HUDEP-2 (cell line): Measurements from ENCODE around the gene GRIA3.
"Not testable (repeated sequence)": the region's sequence is repeated elsewhere in the genome, so short reads cannot be mapped to it uniquely, and the experiment has no call there.

Experiments
- DNase-seq, 76 experiments: peaks; one replicate each; lab custom pipeline; 2025; ENCODE audit not compliant: unreplicated experiment in 76 of 76; lab: John Stamatoyannopoulos, UW

GRIA3 gene

DNA sequence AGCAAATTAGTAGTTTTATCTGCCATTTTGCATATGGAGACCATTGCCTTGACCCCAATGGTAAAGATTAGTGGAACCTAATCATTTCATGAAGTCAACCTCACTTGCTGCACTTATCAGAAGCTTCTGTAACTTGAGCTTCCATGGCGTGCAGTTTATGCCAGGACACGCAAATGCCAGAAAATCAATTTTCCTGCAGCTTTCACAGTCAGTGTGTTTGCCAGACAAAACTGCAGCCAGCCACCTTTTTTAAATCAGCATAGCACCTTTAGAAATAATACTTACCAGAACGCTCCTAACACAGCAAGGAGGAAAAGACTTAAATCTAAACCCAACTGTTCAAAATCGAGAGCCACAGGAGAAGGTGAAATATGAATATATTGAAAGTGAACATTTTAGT is 265.3 kb downstream of the GRIA3 start:
- no peak for DNase-seq

DNA sequence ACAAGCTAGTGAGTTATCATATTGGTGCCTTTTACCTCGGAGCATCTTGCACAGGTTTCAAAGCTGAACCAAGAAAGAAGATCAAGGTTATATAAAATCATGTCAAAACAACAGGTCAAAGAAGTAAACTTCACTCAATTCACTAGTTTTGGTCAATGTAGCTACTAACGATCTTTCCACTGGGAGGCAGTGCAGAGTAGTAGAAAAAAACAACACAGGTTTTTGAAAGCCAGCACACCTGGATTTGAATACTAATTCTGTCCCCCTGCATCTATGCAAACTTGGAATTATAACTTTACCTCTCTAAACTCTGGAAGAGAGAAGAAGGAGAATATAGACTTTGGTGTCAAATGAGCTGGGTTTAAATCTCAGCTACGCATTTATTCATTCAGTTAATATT is 266.1 kb downstream of the GRIA3 start:
- peak in 6 of 76 experiments; percentile 0 to 2 (median 0) for DNase-seq

DNA sequence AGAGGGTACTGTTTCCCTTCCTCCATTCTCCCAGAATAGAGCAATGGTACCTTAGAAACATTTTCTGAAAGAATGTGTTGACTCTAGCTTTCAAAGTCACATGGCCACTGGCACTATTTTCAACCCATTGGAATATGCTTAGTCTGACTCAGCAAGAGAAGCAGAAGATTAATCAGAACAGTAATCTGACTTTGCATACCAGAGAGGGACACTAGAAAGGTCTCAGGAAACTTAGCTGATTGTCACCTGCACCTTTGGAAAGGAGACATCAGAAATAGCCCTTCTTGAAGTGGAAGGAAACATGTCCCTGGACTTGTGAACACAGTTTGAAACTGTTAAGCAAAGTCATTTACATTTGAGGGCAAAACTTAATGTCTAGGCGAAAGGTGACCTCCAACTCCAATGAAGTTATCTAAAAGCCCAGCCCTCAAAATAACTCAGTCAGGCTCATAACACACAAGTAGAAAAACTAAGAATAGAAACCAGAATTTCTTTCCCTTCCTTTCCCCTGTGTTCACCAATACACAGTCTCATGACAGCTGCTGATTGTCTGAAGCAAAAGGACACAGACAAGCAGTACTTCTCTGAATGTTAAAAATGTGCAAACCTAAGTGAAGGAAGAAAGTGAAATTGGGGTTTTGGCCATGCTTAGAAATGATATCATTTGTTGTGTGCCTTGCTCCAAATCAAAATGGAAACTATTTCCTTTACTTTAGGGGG is 270.8 kb downstream of the GRIA3 start:
- DNase-seq: no peak

DNA sequence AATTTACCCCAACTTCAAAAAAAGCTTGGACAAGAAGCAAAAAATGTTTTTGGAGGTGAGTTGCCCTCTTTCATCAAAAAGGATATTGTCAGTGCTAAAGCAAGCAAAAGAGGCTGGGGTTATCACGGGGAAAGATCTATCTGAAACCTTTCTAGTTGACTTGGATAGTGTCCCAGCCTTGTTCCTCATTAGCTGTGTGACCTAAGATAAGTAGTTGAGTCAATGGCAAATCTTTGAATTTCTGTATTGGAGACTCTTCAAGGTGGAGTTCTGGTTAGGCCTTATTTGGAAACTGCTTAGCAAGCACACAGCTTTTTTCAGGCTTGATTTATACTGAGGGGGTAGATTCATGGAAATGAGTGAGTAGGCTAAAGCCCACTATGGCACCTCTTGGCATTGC is 271.6 kb downstream of the GRIA3 start:
- peak in 24 of 76 experiments; percentile 0 to 53 (median 8) for DNase-seq

DNA sequence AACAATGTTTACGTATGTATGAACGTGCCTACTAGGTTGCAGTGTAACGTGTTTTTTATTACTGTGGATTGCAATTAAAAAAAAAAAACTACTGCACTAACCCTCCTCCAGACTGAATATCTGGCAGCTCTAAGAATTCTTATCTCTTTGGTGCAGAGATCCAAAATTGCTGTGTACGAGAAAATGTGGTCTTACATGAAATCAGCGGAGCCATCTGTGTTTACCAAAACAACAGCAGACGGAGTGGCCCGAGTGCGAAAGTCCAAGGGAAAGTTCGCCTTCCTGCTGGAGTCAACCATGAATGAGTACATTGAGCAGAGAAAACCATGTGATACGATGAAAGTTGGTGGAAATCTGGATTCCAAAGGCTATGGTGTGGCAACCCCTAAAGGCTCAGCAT is 280.6 kb downstream of the GRIA3 start:
- peak in 38 of 76 experiments; percentile 0 to 60 (median 14) for DNase-seq

DNA sequence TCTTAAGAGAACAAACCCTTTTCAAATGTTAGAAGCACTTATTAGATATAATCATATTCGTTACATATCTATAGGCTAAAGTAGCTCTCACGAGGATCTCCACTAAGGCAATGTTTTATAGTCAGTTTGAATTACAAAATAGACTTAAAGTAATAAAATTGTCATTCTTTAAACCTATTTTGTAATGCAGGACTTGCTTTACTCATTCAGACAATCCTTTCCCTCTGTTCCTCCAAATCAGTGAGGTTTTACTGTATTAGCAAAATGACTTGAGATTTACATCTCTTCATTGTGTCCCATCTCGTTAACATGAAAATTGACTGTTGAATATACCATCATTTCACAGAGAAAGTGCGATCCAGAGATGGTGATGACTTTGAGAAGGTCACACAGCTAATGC is 284.4 kb downstream of the GRIA3 start:
- DNase-seq: no peak

GRCh38 chrX:123475068-123475724 is 291.1 kb downstream of the GRIA3 start:
- DNase-seq: no peak

GRCh38 chrX:123476611-123477219 is 292.6 kb downstream of the GRIA3 start:
- no peak for DNase-seq

DNA sequence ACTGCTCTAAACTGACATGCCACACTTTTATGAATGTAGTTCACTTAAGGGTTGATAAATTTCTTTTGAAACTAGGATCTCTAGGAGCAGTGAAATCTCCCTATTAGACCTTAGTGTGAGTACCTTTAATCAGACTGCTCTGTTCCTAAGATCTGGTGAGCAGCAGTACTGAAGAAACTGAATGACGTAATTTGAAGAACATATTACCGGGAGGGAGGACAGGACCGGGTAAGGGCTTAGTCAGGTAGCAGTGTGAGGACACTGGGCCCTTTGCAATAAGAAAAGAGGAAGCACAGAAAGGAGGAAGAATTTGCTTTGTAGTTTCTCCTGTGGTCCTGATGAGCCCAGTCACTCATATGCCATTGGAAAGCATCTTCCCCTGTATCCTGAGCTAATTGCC is 293.6 kb downstream of the GRIA3 start:
- DNase-seq: no peak

- no peak for DNase-seq
Measured at GRCh38 chrX:123481913-123482851, 298.1 kb downstream of the GRIA3 start.

DNA sequence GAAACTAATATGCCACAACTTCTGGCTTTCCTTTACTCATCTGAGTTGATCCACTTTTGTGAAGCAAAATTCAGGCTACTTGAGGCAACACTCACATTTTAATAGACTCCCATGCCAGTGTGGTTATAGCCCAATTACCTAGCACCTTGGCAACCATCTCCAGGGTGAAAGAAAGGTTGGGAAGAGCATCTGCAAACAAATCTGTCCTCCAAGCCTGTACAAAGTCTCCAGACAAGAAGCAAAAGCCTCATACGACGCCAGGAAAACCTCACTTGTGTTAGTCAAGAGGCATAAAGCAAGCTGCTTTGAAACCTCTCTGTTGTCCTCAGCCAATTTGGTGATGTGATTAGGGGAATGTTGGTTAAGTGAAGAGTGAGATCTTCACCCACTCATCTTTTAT is 302.2 kb downstream of the GRIA3 start:
- DNase-seq: no peak

DNA sequence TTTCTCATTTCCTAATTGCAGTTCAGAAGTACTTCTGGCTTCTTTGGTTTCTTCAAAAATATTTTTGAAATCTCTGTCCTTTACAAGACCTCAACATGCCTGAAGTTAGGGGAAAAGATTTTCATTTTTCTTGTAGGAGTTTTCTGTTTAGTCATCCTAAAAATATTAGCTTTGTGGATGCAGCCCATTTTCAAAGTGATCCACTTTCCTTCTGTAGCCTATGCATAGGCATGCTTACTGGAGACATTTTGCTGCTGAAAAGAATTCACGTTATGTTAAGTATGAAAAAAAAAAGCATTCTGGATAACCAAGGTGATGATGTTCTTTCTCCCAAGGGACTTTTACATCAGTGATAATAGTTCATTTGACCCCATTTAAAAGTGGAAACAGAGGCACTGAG is 303.2 kb downstream of the GRIA3 start:
- DNase-seq: no peak

- no peak for DNase-seq
Measured at GRCh38 chrX:123487669-123488068, 303.6 kb downstream of the GRIA3 start.

GRCh38 chrX:123489011-123489410 is 304.9 kb downstream of the GRIA3 start:
- no peak for DNase-seq

DNA sequence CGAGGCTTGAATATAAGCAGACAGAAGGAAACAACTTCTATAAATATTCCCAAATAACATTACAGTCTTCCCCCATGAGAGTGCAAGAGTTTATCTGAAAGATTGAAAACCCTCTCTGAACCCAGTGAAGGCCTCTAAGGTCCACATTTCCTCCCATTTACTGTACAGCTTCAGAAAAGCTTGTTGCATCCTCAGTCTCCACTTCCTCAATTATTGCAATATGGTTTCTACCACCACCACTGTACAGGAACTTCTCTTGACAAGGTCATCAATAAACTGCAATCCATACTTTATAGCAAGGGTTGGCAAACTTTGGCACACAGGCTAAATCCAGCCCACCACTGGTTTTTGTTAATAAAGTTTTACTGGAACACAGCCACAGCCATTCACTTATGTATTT is 309.8 kb downstream of the GRIA3 start:
- DNase-seq: no peak

DNA sequence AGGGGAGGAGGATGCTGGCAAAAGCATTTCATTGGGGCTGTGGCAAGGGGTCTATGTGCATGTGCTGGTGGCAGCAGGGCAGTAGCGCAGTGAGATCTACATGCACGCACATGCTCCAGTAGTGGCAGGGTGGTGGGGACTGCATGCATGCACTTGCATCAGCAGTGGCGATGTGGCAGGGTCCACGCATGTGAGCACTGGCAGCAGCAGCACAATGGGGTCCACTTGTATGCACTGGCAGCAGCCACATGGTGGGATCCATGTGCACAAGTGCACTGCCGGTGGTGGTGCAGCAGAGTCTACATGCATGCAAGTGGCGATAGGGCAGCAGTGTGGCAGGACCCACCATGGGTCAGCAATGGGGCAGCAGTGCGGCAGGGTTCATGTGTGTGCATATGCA is 315.7 kb downstream of the GRIA3 start:
- DNase-seq: no peak

DNA sequence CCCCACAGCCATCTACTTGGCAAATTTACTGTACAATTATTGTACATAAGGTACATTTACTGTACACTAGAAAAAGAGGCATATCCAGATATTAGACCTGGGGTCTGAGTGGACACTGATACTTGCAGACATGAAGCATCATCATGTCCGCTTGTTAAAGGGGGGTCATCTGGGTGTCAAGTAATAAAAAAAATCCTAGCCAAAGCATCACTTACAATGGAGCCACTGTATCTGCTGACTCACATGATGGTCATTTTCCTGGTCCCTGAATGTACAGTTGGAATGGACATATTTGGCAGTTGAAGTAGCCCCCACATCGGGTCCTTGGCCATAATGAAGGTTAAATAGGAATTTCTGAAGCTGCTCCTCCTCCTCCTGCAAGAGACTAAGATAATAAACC is 320.0 kb downstream of the GRIA3 start:
- no peak for DNase-seq

- no peak for DNase-seq
Measured at GRCh38 chrX:123504630-123505270, 320.7 kb downstream of the GRIA3 start.

GRCh38 chrX:123513585-123514278 is 329.7 kb downstream of the GRIA3 start:
- DNase-seq: no peak

GRCh38 chrX:123514279-123514640 is 330.2 kb downstream of the GRIA3 start:
- not testable (repeated sequence) for DNase-seq
